ENCODE results near the gene CLNK. TPM values are rescaled to one million over a fixed set of nuclear protein-coding genes. Genes with fewer than 3 reads are reported as not detected.

Gene CLNK
- total and polyA plus RNA-seq, 4 donors, result under 0.01 to 0.01 (median under 0.01) TPM; not detected in 1

DNA sequence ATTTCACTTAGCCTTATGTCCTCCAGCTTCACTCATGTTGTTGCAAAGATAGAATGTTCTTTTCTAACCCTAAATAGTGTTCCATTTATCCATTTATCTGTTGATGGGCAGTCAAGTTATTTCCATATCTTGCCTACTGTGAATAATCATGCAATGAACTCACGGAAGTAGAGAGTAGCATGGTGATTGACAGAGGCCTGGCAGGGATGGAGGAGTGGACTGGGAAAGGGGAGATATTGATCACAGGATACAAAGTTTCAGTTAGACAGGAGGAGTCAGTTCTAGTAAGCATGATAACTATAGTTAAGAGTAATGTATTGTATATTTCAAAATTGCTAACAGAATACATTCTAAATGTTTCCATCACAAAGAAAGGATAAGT is 10.3 kb upstream of the CLNK start:
- no peaks in the 10 kb centered on the region for H3K36me3 ChIP-seq (ENCODE audit: control insufficient read depth in 4 of 4, insufficient read depth in 3 of 4, low read depth in 1 of 4, low read length in 3 of 4)
- H3K27me3 ChIP-seq (ENCODE audit: control insufficient read depth in 4 of 4, insufficient read depth in 4 of 4, low read length in 3 of 4), result peaks cover 0 to 3% (median 0%) of the 10 kb centered on the region in 4 donors
- H3K27ac ChIP-seq (ENCODE audit: low read depth in 1 of 2, low read length in 2 of 2), result no peak overlapping the region
- H3K4me1 ChIP-seq (ENCODE audit: control insufficient read depth in 4 of 4, insufficient read depth in 4 of 4, low read length in 3 of 4), result no peaks in the 10 kb centered on the region
- 71% methylated on average over 1 of the region's 1 CpG for whole genome bisulfite sequencing
- peaks cover 0 to 4% (median 0%) of the 10 kb centered on the region in 4 donors for H3K9me3 ChIP-seq (ENCODE audit: control insufficient read depth in 4 of 4, low read length in 3 of 4)
- no peak overlapping the region for H3K4me3 ChIP-seq (ENCODE audit: low read depth in 1 of 3, low read length in 3 of 3)
- H3K9ac ChIP-seq (ENCODE audit: low read depth in 1 of 2, low read length in 2 of 2), result no peak overlapping the region
- TF ChIP-seq RXRA (IDR thresholded peaks at IDR 0.05), result no peak
- no peak for TF ChIP-seq GABPA (IDR thresholded peaks at IDR 0.05 in 1 of 2, conservative IDR thresholded peaks at IDR 0.05 in 1 of 2)
- TF ChIP-seq, protein P1, sequence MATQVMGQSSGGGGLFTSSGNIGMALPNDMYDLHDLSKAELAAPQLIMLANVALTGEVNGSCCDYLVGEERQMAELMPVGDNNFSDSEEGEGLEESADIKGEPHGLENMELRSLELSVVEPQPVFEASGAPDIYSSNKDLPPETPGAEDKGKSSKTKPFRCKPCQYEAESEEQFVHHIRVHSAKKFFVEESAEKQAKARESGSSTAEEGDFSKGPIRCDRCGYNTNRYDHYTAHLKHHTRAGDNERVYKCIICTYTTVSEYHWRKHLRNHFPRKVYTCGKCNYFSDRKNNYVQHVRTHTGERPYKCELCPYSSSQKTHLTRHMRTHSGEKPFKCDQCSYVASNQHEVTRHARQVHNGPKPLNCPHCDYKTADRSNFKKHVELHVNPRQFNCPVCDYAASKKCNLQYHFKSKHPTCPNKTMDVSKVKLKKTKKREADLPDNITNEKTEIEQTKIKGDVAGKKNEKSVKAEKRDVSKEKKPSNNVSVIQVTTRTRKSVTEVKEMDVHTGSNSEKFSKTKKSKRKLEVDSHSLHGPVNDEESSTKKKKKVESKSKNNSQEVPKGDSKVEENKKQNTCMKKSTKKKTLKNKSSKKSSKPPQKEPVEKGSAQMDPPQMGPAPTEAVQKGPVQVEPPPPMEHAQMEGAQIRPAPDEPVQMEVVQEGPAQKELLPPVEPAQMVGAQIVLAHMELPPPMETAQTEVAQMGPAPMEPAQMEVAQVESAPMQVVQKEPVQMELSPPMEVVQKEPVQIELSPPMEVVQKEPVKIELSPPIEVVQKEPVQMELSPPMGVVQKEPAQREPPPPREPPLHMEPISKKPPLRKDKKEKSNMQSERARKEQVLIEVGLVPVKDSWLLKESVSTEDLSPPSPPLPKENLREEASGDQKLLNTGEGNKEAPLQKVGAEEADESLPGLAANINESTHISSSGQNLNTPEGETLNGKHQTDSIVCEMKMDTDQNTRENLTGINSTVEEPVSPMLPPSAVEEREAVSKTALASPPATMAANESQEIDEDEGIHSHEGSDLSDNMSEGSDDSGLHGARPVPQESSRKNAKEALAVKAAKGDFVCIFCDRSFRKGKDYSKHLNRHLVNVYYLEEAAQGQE (IDR thresholded peaks at IDR 0.05), result no peak
- no peak for TF ChIP-seq NR2F2 (IDR thresholded peaks at IDR 0.05)
- TF ChIP-seq FOXA2 (IDR thresholded peaks at IDR 0.05), result no peak
- no peak for TF ChIP-seq SP1 (IDR thresholded peaks at IDR 0.05)
- no peak for TF ChIP-seq HNF4G (IDR thresholded peaks at IDR 0.05)
- TF ChIP-seq, protein P2, sequence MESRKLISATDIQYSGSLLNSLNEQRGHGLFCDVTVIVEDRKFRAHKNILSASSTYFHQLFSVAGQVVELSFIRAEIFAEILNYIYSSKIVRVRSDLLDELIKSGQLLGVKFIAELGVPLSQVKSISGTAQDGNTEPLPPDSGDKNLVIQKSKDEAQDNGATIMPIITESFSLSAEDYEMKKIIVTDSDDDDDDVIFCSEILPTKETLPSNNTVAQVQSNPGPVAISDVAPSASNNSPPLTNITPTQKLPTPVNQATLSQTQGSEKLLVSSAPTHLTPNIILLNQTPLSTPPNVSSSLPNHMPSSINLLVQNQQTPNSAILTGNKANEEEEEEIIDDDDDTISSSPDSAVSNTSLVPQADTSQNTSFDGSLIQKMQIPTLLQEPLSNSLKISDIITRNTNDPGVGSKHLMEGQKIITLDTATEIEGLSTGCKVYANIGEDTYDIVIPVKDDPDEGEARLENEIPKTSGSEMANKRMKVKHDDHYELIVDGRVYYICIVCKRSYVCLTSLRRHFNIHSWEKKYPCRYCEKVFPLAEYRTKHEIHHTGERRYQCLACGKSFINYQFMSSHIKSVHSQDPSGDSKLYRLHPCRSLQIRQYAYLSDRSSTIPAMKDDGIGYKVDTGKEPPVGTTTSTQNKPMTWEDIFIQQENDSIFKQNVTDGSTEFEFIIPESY (IDR thresholded peaks at IDR 0.05), result no peak
- TF ChIP-seq JUND (IDR thresholded peaks at IDR 0.05), result no peak
- no peak for TF ChIP-seq TAF1 (conservative IDR thresholded peaks at IDR 0.05)
- TF ChIP-seq, protein P3, sequence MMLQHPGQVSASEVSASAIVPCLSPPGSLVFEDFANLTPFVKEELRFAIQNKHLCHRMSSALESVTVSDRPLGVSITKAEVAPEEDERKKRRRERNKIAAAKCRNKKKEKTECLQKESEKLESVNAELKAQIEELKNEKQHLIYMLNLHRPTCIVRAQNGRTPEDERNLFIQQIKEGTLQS (IDR thresholded peaks at IDR 0.05), result no peak
- TF ChIP-seq, protein P4, sequence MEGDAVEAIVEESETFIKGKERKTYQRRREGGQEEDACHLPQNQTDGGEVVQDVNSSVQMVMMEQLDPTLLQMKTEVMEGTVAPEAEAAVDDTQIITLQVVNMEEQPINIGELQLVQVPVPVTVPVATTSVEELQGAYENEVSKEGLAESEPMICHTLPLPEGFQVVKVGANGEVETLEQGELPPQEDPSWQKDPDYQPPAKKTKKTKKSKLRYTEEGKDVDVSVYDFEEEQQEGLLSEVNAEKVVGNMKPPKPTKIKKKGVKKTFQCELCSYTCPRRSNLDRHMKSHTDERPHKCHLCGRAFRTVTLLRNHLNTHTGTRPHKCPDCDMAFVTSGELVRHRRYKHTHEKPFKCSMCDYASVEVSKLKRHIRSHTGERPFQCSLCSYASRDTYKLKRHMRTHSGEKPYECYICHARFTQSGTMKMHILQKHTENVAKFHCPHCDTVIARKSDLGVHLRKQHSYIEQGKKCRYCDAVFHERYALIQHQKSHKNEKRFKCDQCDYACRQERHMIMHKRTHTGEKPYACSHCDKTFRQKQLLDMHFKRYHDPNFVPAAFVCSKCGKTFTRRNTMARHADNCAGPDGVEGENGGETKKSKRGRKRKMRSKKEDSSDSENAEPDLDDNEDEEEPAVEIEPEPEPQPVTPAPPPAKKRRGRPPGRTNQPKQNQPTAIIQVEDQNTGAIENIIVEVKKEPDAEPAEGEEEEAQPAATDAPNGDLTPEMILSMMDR (IDR thresholded peaks at IDR 0.05; ENCODE audit: low read depth, low read length, missing input control), result no peak
- TF ChIP-seq YY1 (IDR thresholded peaks at IDR 0.05), result no peak
- DNase-seq (ENCODE audit: low spot score), result no peak

DNA sequence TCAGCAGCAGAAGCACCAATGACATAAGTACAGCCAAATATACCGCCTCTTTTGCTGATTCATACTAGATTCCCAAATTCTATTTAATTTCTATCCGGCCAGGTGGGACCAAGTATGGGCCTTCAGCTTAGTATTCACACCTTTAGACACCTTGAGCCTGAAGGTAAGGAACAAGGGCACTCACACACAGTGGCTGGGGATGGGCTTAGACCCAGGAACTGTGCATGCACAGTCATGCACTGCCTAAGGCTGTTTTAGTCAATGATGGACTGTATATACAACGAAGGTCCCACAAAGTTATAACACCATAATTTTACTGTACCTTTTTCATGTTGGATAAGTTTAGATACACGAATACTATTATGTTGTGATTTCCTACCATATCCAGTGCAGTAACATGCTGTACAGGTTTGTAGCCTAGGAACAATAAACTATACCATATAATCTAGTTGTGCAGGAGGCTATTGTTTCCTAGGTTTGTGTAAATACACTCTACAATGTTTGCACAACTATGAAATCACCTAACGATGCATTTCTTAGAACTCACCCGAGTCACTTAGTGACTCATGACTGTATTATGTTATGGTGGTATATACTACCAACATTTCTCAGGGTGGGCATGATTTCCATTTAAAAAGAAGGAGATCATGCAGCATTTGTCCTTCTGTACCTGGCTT is 9.7 kb upstream of the CLNK start:
- WGBS, result 75% methylated on average over 6 of the region's 6 CpGs
- TF ChIP-seq FOXA1 (IDR thresholded peaks at IDR 0.05), result no peak
- TF ChIP-seq, protein P1 (IDR thresholded peaks at IDR 0.05), result no peak
- TF ChIP-seq HNF4A (conservative IDR thresholded peaks at IDR 0.05), result no peak
- TF ChIP-seq NR2F2 (IDR thresholded peaks at IDR 0.05), result no peak
- TF ChIP-seq RXRA (IDR thresholded peaks at IDR 0.05), result no peak
- TF ChIP-seq, protein P5, sequence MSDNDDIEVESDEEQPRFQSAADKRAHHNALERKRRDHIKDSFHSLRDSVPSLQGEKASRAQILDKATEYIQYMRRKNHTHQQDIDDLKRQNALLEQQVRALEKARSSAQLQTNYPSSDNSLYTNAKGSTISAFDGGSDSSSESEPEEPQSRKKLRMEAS (IDR thresholded peaks at IDR 0.05), result no peak
- TF ChIP-seq FOXA2 (IDR thresholded peaks at IDR 0.05), result no peak
- TF ChIP-seq JUND (IDR thresholded peaks at IDR 0.05), result no peak
- TF ChIP-seq TAF1 (conservative IDR thresholded peaks at IDR 0.05), result no peak
- TF ChIP-seq RAD21 (IDR thresholded peaks at IDR 0.05), result no peak
- TF ChIP-seq, protein P3 (IDR thresholded peaks at IDR 0.05), result no peak
- Histone ChIP-seq H3K36me3 (ENCODE audit: control insufficient read depth in 4 of 4, insufficient read depth in 3 of 4, low read depth in 1 of 4, low read length in 3 of 4) (no peaks in the 10 kb centered on the region), H3K4me1 (ENCODE audit: control insufficient read depth in 4 of 4, insufficient read depth in 4 of 4, low read length in 3 of 4) (no peaks in the 10 kb centered on the region), H3K27me3 (ENCODE audit: control insufficient read depth in 4 of 4, insufficient read depth in 4 of 4, low read length in 3 of 4) (peaks cover 0 to 3% (median 0%) of the 10 kb centered on the region in 4 donors), H3K4me3 (ENCODE audit: low read depth in 1 of 3, low read length in 3 of 3) (no peak overlapping the region), H3K27ac (ENCODE audit: low read depth in 1 of 2, low read length in 2 of 2) (no peak overlapping the region), H3K9me3 (ENCODE audit: control insufficient read depth in 4 of 4, low read length in 3 of 4) (peaks cover 0 to 4% (median 0%) of the 10 kb centered on the region in 4 donors), H3K9ac (ENCODE audit: low read depth in 1 of 2, low read length in 2 of 2) (no peak overlapping the region)
- no peak for DNase-seq (ENCODE audit: low spot score)
